PFSK-1 (cell line): ENCODE measurements around the gene LTBP3.

Source experiments
- FOXP2 ChIP-seq: optimal IDR thresholded peaks from 2 replicates; pipeline ENCODE3; 2011; ENCODE audit warnings: borderline replicate concordance, control low read depth, inconsistent platforms; ENCODE audit not compliant: insufficient read depth; ENCODE audit errors: extremely low read length, extremely low read depth
- POLR2AphosphoS5 ChIP-seq: IDR thresholded peaks from 2 replicates; pipeline ENCODE4 v1.6.1; 2012; ENCODE audit warnings: low read depth, mild to moderate bottlenecking, control low read depth, low read length, moderate library complexity
- REST ChIP-seq, 2 experiments: IDR thresholded peaks; 2 replicates each; pipeline versions ENCODE4 v1.6.1 to v1.8.0; 2011 to 2012; ENCODE audit warnings: low read depth in 2 of 2, low read length in 2 of 2, control low read depth in 1 of 2, inconsistent platforms in 1 of 2, mild to moderate bottlenecking in 1 of 2, moderate library complexity in 1 of 2; ENCODE audit not compliant: insufficient read depth in 1 of 2
- SIN3A ChIP-seq: IDR thresholded peaks from 2 replicates; pipeline ENCODE4 v1.6.1; 2012; ENCODE audit warnings: mild to moderate bottlenecking, low read length, moderate library complexity, borderline replicate concordance; ENCODE audit not compliant: insufficient read depth
- TAF1 ChIP-seq: IDR thresholded peaks from 2 replicates; pipeline ENCODE4 v1.6.1; 2012; ENCODE audit warnings: low read length, control low read depth, borderline replicate concordance; ENCODE audit not compliant: insufficient read depth

Gene LTBP3

GRCh38 chr11:65525546-65526480 is 32.3 kb downstream of the LTBP3 start:
- TF ChIP-seq REST (IDR thresholded peaks at IDR 0.05; ENCODE audit: insufficient read depth in 1 of 2, low read depth in 2 of 2, low read length in 2 of 2) (no peak; a peak in 1 of 4 replicates), FOXP2 (no peak), TAF1 (no peak), SIN3A (no peak), POLR2AphosphoS5 (no peak)

GRCh38 chr11:65524741-65525545 is 33.2 kb downstream of the LTBP3 start, which contains the start of gene SCYL1:
Gene SCYL1, plus strand, starts transcription at chr11:65525083. Its CDS starts 71 bp downstream, at chr11:65525154.
- peak; percentile 45; the same call in 1 of the 2 replicates for TF ChIP-seq SIN3A
- no peak; a peak in 1 of 4 replicates for TF ChIP-seq REST (IDR thresholded peaks at IDR 0.05; ENCODE audit: insufficient read depth in 1 of 2, low read depth in 2 of 2, low read length in 2 of 2)
- peak; percentile 12 for TF ChIP-seq FOXP2
- TF ChIP-seq POLR2AphosphoS5 = peak; percentile 75
- TF ChIP-seq TAF1 = no peak

GRCh38 chr11:65524014-65524740 is 34.0 kb downstream of the LTBP3 start:
- TF ChIP-seq REST (IDR thresholded peaks at IDR 0.05; ENCODE audit: insufficient read depth in 1 of 2, low read depth in 2 of 2, low read length in 2 of 2) (no peak), SIN3A (no peak), FOXP2 (no peak), TAF1 (no peak), POLR2AphosphoS5 (no peak)

GRCh38 chr11:65516135-65516968 is 41.8 kb downstream of the LTBP3 start:
- TF ChIP-seq REST (IDR thresholded peaks at IDR 0.05; ENCODE audit: insufficient read depth in 1 of 2, low read depth in 2 of 2, low read length in 2 of 2) (no peak), FOXP2 (no peak), SIN3A (no peak), POLR2AphosphoS5 (no peak), TAF1 (no peak)
